Heart left ventricle (tissue), 16 donors: ENCODE measurements around the gene KERA. TPM values are rescaled to one million over a fixed set of nuclear protein-coding genes. Genes with fewer than 3 reads are reported as not detected.

Experiments used
- ATAC-seq, 4 donors: fragments of 200-7000 bp; cut with Tn5 transposase; one replicate each; pipeline ENCODE4 v1.9.1; 2020 to 2022; ENCODE audit warnings: moderate library complexity in 4 of 4, mild to moderate bottlenecking in 3 of 4, moderate number of reproducible peaks in 1 of 4
- DNase-seq, 5 donors: peaks; one replicate each; pipeline ENCODE4 v3.0.0-alpha.2; 2020
- H3K27ac ChIP-seq, 12 donors: fragments of 200-600 bp; sonication (generic) in 4 of 12; one replicate each; pipeline versions ENCODE4 v1.5.0 to v1.8.0; 2016 to 2022; ENCODE audit warnings: mild to moderate bottlenecking in 2 of 12
- H3K27me3 ChIP-seq, 9 donors: fragments of 200-600 bp; sonication (generic) in 2 of 9; one replicate each; pipeline versions ENCODE4 v1.5.1 to v1.8.0; 2016 to 2022; ENCODE audit warnings: mild to moderate bottlenecking in 3 of 9
- H3K36me3 ChIP-seq, 9 donors: fragments of 200-600 bp; sonication (generic) in 2 of 9; one replicate each; pipeline versions ENCODE4 v1.5.0 to v1.8.0; 2018 to 2022; ENCODE audit warnings: mild to moderate bottlenecking in 2 of 9
- H3K4me1 ChIP-seq, 12 donors: fragments of 200-600 bp; sonication (generic) in 4 of 12; one replicate each; pipeline versions ENCODE4 v1.5.0 to v1.8.0; 2016 to 2022; ENCODE audit warnings: mild to moderate bottlenecking in 3 of 12
- H3K4me3 ChIP-seq, 12 donors: fragments of 200-600 bp; sonication (generic) in 4 of 12; one replicate each; pipeline versions ENCODE4 v1.5.0 to v1.8.0; 2017 to 2022; ENCODE audit warnings: mild to moderate bottlenecking in 9 of 12, moderate library complexity in 4 of 12
- H3K9me3 ChIP-seq, 12 donors: fragments of 200-600 bp; sonication (generic) in 4 of 12; one replicate each; pipeline versions ENCODE4 v1.5.0 to v1.8.0; 2016 to 2022; ENCODE audit warnings: mild to moderate bottlenecking in 1 of 12
- CTCF ChIP-seq, 12 donors: fragments of 200-600 bp; sonication (generic) in 4 of 12; IDR thresholded peaks; one replicate each; pipeline versions ENCODE4 v1.5.0 to v1.8.0; 2018 to 2022; ENCODE audit warnings: antibody characterized with exemption in 12 of 12, mild to moderate bottlenecking in 5 of 12
- POLR2A ChIP-seq, 2 donors: fragments of 450-650 bp; IDR thresholded peaks; one replicate each; pipeline ENCODE4 v1.6.1; 2017; ENCODE audit warnings: antibody characterized with exemption in 2 of 2, mild to moderate bottlenecking in 2 of 2, moderate library complexity in 2 of 2
- WGBS, 4 donors: extraction: QIAGEN DNeasy Blood & Tissue Kit in 2 of 4; methylation state at CpG; one replicate each; pipeline versions ENCODE4 v1.1.5 to v1.1.7; 2013 to 2018; 5-methylcytosine and 5-hydroxymethylcytosine counted together
- intact Hi-C, 10 donors: fragments of 100-400 bp; cut with DNase I; formaldehyde crosslinking; loops; one replicate each; pipeline versions ENCODE4 v1.11.1 to v1.14.2; 2022
- polyA plus RNA-seq, 2 donors: library from polyadenylated mRNA; stranded (reverse); fragments of 200-250 nt; gene quantifications; one replicate each; pipeline ENCODE4 v1.2.3, GENCODE V29; 2013
- total RNA-seq, 9 donors: library from RNA; depleted of rRNA in 2 of 9; stranded (reverse); fragments of >200 nt in 2 of 9; fragmentation: NEBNext Ultra II Directional in 3 of 9; extraction: Animal tissue kit (Norgen Biotek cat#: 25700) in 3 of 9; gene quantifications; one replicate each; pipeline versions ENCODE4 v1.1.0 to v1.2.4, GENCODE V29; 2016 to 2023
- donor health status: ischemic (EF 13 %, LVEDD 7.1; RV severe dilation, severe dysfunction).
- donor health status: healthy with polysubstance abuse.
- donor health status: DM: no; HTN: yes; CAD: no.
- donor health status: DM: no; HTN: no; CAD: no.
- donor health status: ischemic (EF 25% LVEDD 6.9; RV normal size, moderate dysfunction).
- donor health status: ischemic (EF 25% LVEDD 5.7; RV mildly dilated, moderate dysfunction).
- donor health status: healthy.
- donor health status: DM: yes; HTN: yes; CAD: no.
- donor health status: ischemic (EF 35%, LVEDD 5.7; RV mildly dilated, moderate dysfunction).
- donor health status: nonischemic (EF 11% LVEDD 7.7; RV severe dilation, severe dysfunction).
- donor health status: DM: yes; HTN: yes; CAD: no.
- donor health status: PGD.
- donor health status: ischemic (EF 29% LVEDD 5.4; RV normal size, mild dysfunction).
- donor health status: nonischemic (EF 23%, LVEDD 6.1; RV moderate dilation, normal function).

The KERA gene
- total and polyA plus RNA-seq, 11 donors: not detected

- Histone ChIP-seq H3K27ac (no peak overlapping the region), H3K9me3 (no peaks in the 10 kb centered on the region), H3K27me3 (no peaks in the 10 kb centered on the region), H3K36me3 (no peaks in the 10 kb centered on the region), H3K4me3 (no peak overlapping the region), H3K4me1 (no peaks in the 10 kb centered on the region)
- 74 to 88% (median 79%) methylated on average over 2 of the region's 2 CpGs for WGBS, 4 donors
- DNase-seq: no peak
- ATAC-seq: no peak
- intact Hi-C loops: no loop called here
- no peak for TF ChIP-seq POLR2A (IDR thresholded peaks at IDR 0.05)
- TF ChIP-seq CTCF (IDR thresholded peaks at IDR 0.05): no peak
Measured at GRCh38 chr12:91007531-91008290, 50.1 kb downstream of the KERA start.

GRCh38 chr12:91004872-91005271 is 53.0 kb downstream of the KERA start, which contains the start of gene EPYC:
Gene EPYC, minus strand, starts transcription at chr12:91004972. Its CDS starts 2,407 bp downstream, at chr12:91002565.
- Histone ChIP-seq H3K4me3 (no peak within 1 kb of the TSS), H3K9me3 (no peaks in the 10 kb centered on the region), H3K27ac (no peak within 1 kb of the TSS), H3K27me3 (no peaks in the 10 kb centered on the region), H3K36me3 (no peaks in the 10 kb centered on the region), H3K4me1 (no peaks in the 10 kb centered on the region)
- ATAC-seq (no peak), DNase-seq (no peak)
- intact Hi-C loops: no loop called here
- TF ChIP-seq CTCF (IDR thresholded peaks at IDR 0.05) (no peak), POLR2A (IDR thresholded peaks at IDR 0.05) (no peak)

- DNase-seq (no peak), ATAC-seq (no peak)
- Histone ChIP-seq H3K27me3 (no peaks in the 10 kb centered on the region), H3K4me3 (no peak overlapping the region), H3K9me3 (no peaks in the 10 kb centered on the region), H3K27ac (no peak overlapping the region), H3K36me3 (no peaks in the 10 kb centered on the region), H3K4me1 (no peaks in the 10 kb centered on the region)
- intact Hi-C loops: no loop called here
- TF ChIP-seq POLR2A (IDR thresholded peaks at IDR 0.05): no peak
- TF ChIP-seq CTCF (IDR thresholded peaks at IDR 0.05): no peak
Measured at GRCh38 chr12:91003737-91004136, 54.1 kb downstream of the KERA start.

- no peak overlapping the region for H3K27ac ChIP-seq
- DNase-seq (no peak), ATAC-seq (no peak)
- no peaks in the 10 kb centered on the region for H3K9me3 ChIP-seq
- no peaks in the 10 kb centered on the region for H3K36me3 ChIP-seq
- no peaks in the 10 kb centered on the region for H3K27me3 ChIP-seq
- WGBS, 4 donors: 61 to 70% (median 64%) methylated on average over 1 of the region's 1 CpG
- TF ChIP-seq POLR2A (IDR thresholded peaks at IDR 0.05) (no peak), CTCF (IDR thresholded peaks at IDR 0.05) (no peak)
- intact Hi-C loops: no loop called here
- H3K4me3 ChIP-seq: no peak overlapping the region
- no peaks in the 10 kb centered on the region for H3K4me1 ChIP-seq
Measured at GRCh38 chr12:91001306-91001705, 56.5 kb downstream of the KERA start.

Other genes starting within 250 kb of the KERA start
- not detected for gene CCER1, start 102.8 kb downstream of the KERA start, total RNA-seq
- not detected for gene CCER1, start 102.8 kb downstream of the KERA start, polyA plus RNA-seq
- not detected for gene EPYC, start 53.1 kb downstream of the KERA start, total RNA-seq
- not detected for gene EPYC, start 53.1 kb downstream of the KERA start, polyA plus RNA-seq
- 100 to 1,000 TPM in 5 of 9 donors, 10 to 100 TPM in 4; 25.3 to 249 (median 102) TPM for gene LUM, start 53.5 kb upstream of the KERA start, total RNA-seq
- gene LUM, start 53.5 kb upstream of the KERA start, polyA plus RNA-seq: 10 to 100 TPM; 21.8 to 36.4 TPM
- 1,000 to 10,000 TPM in 3 of 9 donors, 100 to 1,000 TPM in 6; 347 to 1,187 (median 598) TPM for gene DCN, start 124.8 kb upstream of the KERA start, total RNA-seq
- 100 to 1,000 TPM; 238 to 397 TPM for gene DCN, start 124.8 kb upstream of the KERA start, polyA plus RNA-seq